GM23338 (cell line): ENCODE results near the gene MAPK11.

Experiments
- CREB1 ChIP-seq: fragments of 250-450 bp; sonication (Bioruptor Pico); IDR thresholded peaks from 2 replicates; pipeline ENCODE4 v1.5.0; 2020; ENCODE audit warnings: low read depth, mild to moderate bottlenecking, moderate library complexity
- EZH2 ChIP-seq: fragments of 200-600 bp; sonication (generic); IDR thresholded peaks from one replicate; pipeline ENCODE4 v1.8.0; 2017; ENCODE audit warnings: antibody characterized with exemption, mild to moderate bottlenecking, low read depth; ENCODE audit not compliant: unreplicated experiment
- EZH2phosphoT487 ChIP-seq: fragments of 200-600 bp; sonication (generic); IDR thresholded peaks from one replicate; pipeline ENCODE4 v1.8.1; 2018; ENCODE audit warnings: antibody characterized with exemption; ENCODE audit not compliant: unreplicated experiment
- JUNB ChIP-seq: IDR thresholded peaks from one replicate; pipeline ENCODE4 v1.6.1; 2016; ENCODE audit warnings: antibody characterized with exemption; ENCODE audit not compliant: unreplicated experiment
- NANOG ChIP-seq: IDR thresholded peaks from 2 replicates; pipeline ENCODE4 v1.6.1; 2016; ENCODE audit warnings: antibody characterized with exemption, borderline replicate concordance
- POLR2AphosphoS5 ChIP-seq: IDR thresholded peaks from 2 replicates; pipeline ENCODE4 v1.6.1; 2016; ENCODE audit warnings: antibody characterized with exemption, low read depth
- STAT1 ChIP-seq: IDR thresholded peaks from one replicate; pipeline ENCODE4 v1.6.1; 2016; ENCODE audit warnings: antibody characterized with exemption; ENCODE audit not compliant: unreplicated experiment
- ZNF114 ChIP-seq: fragments of 250-450 bp; sonication (Bioruptor Pico); IDR thresholded peaks from 2 replicates; pipeline ENCODE4 v1.5.0; 2020; ENCODE audit warnings: mild to moderate bottlenecking, moderate library complexity
- ZNF331 ChIP-seq: fragments of 250-450 bp; sonication (Bioruptor Pico); IDR thresholded peaks from 2 replicates; pipeline ENCODE4 v1.5.0; 2020; ENCODE audit warnings: low read depth, mild to moderate bottlenecking, moderate library complexity
- TF ChIP-seq, protein P1 (sequence below), 2 experiments: fragments of 200-600 bp in 1 of 2; sonication (generic) in 1 of 2; conservative IDR thresholded peaks; 2 replicates each; pipeline versions ENCODE4 v1.5.1 to v1.6.1; 2016 to 2017; ENCODE audit warnings: antibody characterized with exemption in 2 of 2, low read depth in 2 of 2, mild to moderate bottlenecking in 2 of 2, moderate library complexity in 1 of 2
- TF ChIP-seq, protein P2 (sequence below): IDR thresholded peaks from 2 replicates; pipeline ENCODE4 v1.6.1; 2016; ENCODE audit warnings: antibody characterized with exemption
- TF ChIP-seq, protein P3 (sequence below): IDR thresholded peaks from one replicate; pipeline ENCODE4 v1.6.1; 2018; ENCODE audit warnings: antibody characterized with exemption; ENCODE audit not compliant: unreplicated experiment
- TF ChIP-seq, protein P4 (sequence below): fragments of 250-450 bp; sonication (Bioruptor Pico); IDR thresholded peaks from 2 replicates; pipeline ENCODE4 v1.5.0; 2020; ENCODE audit warnings: mild to moderate bottlenecking, moderate library complexity

DNA sequence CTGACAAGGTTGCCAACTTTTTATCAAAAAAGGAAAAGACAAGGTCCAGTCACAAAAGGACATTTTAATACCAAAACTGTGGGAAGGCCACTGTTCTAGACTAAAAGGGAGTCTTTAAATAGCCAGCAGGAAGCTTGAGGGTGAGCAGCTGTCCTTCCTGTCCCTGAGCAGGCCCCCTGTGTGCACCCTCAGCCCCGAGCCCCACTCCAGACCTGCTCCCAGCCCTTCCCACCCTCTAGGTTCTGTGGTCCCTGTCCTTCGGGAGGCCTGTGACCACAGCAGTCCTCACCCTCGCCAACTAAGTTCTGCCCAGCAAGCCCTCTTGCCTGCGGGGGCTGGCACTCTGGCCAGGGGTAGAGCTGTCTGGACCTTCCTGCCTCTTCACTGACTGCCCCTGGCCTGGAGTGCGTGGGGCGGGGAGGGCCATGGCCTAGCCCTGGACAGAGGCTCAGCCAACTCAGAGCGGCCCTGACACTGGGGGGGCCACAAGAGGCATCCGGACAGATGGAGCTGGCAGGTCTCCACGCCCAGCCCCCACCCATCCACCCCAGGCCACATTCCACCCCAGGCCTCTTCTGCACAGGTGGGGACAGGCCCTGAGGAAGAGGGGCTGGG, 38.9 kb upstream of the MAPK11 start:
- TF ChIP-seq EZH2phosphoT487 (no peak), EZH2 (no peak), POLR2AphosphoS5 (no peak), CREB1 (CRISPR knock-in tag) (no peak), JUNB (no peak), ZNF331 (no peak), STAT1 (no peak), ZNF114 (CRISPR knock-in tag) (no peak), NANOG (no peak)
- TF ChIP-seq, protein P1, sequence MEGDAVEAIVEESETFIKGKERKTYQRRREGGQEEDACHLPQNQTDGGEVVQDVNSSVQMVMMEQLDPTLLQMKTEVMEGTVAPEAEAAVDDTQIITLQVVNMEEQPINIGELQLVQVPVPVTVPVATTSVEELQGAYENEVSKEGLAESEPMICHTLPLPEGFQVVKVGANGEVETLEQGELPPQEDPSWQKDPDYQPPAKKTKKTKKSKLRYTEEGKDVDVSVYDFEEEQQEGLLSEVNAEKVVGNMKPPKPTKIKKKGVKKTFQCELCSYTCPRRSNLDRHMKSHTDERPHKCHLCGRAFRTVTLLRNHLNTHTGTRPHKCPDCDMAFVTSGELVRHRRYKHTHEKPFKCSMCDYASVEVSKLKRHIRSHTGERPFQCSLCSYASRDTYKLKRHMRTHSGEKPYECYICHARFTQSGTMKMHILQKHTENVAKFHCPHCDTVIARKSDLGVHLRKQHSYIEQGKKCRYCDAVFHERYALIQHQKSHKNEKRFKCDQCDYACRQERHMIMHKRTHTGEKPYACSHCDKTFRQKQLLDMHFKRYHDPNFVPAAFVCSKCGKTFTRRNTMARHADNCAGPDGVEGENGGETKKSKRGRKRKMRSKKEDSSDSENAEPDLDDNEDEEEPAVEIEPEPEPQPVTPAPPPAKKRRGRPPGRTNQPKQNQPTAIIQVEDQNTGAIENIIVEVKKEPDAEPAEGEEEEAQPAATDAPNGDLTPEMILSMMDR (conservative IDR thresholded peaks at IDR 0.05; ENCODE audit: low read depth in 2 of 2): no peak
- TF ChIP-seq, protein P2, sequence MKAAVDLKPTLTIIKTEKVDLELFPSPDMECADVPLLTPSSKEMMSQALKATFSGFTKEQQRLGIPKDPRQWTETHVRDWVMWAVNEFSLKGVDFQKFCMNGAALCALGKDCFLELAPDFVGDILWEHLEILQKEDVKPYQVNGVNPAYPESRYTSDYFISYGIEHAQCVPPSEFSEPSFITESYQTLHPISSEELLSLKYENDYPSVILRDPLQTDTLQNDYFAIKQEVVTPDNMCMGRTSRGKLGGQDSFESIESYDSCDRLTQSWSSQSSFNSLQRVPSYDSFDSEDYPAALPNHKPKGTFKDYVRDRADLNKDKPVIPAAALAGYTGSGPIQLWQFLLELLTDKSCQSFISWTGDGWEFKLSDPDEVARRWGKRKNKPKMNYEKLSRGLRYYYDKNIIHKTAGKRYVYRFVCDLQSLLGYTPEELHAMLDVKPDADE: no peak
- TF ChIP-seq, protein P3, sequence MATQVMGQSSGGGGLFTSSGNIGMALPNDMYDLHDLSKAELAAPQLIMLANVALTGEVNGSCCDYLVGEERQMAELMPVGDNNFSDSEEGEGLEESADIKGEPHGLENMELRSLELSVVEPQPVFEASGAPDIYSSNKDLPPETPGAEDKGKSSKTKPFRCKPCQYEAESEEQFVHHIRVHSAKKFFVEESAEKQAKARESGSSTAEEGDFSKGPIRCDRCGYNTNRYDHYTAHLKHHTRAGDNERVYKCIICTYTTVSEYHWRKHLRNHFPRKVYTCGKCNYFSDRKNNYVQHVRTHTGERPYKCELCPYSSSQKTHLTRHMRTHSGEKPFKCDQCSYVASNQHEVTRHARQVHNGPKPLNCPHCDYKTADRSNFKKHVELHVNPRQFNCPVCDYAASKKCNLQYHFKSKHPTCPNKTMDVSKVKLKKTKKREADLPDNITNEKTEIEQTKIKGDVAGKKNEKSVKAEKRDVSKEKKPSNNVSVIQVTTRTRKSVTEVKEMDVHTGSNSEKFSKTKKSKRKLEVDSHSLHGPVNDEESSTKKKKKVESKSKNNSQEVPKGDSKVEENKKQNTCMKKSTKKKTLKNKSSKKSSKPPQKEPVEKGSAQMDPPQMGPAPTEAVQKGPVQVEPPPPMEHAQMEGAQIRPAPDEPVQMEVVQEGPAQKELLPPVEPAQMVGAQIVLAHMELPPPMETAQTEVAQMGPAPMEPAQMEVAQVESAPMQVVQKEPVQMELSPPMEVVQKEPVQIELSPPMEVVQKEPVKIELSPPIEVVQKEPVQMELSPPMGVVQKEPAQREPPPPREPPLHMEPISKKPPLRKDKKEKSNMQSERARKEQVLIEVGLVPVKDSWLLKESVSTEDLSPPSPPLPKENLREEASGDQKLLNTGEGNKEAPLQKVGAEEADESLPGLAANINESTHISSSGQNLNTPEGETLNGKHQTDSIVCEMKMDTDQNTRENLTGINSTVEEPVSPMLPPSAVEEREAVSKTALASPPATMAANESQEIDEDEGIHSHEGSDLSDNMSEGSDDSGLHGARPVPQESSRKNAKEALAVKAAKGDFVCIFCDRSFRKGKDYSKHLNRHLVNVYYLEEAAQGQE: no peak
- TF ChIP-seq, protein P4, sequence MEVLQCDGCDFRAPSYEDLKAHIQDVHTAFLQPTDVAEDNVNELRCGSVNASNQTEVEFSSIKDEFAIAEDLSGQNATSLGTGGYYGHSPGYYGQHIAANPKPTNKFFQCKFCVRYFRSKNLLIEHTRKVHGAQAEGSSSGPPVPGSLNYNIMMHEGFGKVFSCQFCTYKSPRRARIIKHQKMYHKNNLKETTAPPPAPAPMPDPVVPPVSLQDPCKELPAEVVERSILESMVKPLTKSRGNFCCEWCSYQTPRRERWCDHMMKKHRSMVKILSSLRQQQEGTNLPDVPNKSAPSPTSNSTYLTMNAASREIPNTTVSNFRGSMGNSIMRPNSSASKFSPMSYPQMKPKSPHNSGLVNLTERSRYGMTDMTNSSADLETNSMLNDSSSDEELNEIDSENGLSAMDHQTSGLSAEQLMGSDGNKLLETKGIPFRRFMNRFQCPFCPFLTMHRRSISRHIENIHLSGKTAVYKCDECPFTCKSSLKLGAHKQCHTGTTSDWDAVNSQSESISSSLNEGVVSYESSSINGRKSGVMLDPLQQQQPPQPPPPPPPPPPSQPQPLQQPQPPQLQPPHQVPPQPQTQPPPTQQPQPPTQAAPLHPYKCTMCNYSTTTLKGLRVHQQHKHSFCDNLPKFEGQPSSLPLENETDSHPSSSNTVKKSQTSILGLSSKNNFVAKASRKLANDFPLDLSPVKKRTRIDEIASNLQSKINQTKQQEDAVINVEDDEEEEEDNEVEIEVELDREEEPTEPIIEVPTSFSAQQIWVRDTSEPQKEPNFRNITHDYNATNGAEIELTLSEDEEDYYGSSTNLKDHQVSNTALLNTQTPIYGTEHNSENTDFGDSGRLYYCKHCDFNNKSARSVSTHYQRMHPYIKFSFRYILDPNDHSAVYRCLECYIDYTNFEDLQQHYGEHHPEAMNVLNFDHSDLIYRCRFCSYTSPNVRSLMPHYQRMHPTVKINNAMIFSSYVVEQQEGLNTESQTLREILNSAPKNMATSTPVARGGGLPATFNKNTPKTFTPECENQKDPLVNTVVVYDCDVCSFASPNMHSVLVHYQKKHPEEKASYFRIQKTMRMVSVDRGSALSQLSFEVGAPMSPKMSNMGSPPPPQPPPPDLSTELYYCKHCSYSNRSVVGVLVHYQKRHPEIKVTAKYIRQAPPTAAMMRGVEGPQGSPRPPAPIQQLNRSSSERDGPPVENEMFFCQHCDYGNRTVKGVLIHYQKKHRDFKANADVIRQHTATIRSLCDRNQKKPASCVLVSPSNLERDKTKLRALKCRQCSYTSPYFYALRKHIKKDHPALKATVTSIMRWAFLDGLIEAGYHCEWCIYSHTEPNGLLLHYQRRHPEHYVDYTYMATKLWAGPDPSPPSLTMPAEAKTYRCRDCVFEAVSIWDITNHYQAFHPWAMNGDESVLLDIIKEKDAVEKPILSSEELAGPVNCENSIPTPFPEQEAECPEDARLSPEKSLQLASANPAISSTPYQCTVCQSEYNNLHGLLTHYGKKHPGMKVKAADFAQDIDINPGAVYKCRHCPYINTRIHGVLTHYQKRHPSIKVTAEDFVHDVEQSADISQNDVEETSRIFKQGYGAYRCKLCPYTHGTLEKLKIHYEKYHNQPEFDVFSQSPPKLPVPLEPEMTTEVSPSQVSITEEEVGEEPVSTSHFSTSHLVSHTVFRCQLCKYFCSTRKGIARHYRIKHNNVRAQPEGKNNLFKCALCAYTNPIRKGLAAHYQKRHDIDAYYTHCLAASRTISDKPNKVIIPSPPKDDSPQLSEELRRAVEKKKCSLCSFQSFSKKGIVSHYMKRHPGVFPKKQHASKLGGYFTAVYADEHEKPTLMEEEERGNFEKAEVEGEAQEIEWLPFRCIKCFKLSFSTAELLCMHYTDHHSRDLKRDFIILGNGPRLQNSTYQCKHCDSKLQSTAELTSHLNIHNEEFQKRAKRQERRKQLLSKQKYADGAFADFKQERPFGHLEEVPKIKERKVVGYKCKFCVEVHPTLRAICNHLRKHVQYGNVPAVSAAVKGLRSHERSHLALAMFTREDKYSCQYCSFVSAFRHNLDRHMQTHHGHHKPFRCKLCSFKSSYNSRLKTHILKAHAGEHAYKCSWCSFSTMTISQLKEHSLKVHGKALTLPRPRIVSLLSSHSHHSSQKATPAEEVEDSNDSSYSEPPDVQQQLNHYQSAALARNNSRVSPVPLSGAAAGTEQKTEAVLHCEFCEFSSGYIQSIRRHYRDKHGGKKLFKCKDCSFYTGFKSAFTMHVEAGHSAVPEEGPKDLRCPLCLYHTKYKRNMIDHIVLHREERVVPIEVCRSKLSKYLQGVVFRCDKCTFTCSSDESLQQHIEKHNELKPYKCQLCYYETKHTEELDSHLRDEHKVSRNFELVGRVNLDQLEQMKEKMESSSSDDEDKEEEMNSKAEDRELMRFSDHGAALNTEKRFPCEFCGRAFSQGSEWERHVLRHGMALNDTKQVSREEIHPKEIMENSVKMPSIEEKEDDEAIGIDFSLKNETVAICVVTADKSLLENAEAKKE: no peak
